WI38 (cell line): Measurements from ENCODE around the gene UBE2Q1.

Experiments used
- H3K4me3 ChIP-seq: 2 replicates; pipeline ENCODE4 v1.5.1; 2011; ENCODE audit warnings: low read depth, mild to moderate bottlenecking, control low read depth, low read length
- CTCF ChIP-seq: IDR thresholded peaks from 2 replicates; pipeline ENCODE4 v1.5.1; 2012; ENCODE audit warnings: low read depth, mild to moderate bottlenecking, control low read depth, low read length

Gene UBE2Q1

DNA sequence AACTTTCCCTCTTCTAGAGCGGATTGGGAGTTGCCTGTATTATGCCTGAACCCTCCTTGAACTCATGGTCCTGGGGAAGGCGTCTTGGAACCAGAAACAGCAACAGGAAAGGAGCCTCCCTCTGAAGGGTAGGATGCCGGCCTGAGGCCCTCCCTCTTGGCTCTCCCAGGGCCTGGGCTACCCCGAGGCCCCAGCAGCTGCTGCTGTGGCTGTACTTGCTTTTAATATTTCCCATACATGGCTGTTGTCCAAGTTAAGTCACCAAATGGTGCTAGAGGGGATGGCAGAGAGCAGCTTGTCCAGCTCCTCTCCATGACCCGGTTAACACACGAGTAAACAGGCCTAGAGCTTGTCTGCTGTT, 19.6 kb upstream of the UBE2Q1 start:
- no peak for TF ChIP-seq CTCF
- H3K4me3 ChIP-seq: no peak overlapping the region

GRCh38 chr1:154577346-154578057, 19.0 kb upstream of the UBE2Q1 start:
- no peak for TF ChIP-seq CTCF
- H3K4me3 ChIP-seq: no peak overlapping the region

DNA sequence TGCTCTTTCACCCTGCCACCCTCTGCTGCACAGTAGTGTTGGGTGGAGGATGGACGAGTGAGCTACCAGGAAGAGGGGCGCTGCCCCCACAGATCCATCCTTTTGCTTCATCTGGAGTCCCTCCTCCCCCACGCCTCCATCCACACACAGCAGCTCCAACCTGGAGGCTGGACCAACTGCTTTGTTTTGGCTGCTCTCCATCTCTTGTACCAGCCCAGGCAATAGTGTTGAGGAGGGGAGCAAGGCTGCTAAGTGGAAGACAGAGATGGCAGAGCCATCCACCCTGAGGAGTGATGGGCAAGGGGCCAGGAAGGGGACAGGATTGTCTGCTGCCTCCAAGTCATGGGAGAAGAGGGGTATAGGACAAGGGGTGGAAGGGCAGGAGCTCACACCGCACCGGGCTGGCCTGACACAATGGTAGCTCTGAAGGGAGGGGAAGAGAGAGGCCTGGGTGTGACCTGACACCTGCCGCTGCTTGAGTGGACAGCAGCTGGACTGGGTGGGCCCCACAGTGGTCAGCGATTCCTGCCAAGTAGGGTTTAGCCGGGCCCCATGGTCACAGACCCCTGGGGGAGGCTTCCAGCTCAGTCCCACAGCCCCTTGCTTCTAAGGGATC, 17.6 kb upstream of the UBE2Q1 start:
- TF ChIP-seq CTCF: no peak
- no peak overlapping the region for H3K4me3 ChIP-seq

GRCh38 chr1:154575147-154575927, 16.9 kb upstream of the UBE2Q1 start:
- no peak overlapping the region for H3K4me3 ChIP-seq
- no peak for TF ChIP-seq CTCF

GRCh38 chr1:154574716-154575115, 16.3 kb upstream of the UBE2Q1 start:
- H3K4me3 ChIP-seq: no peak overlapping the region
- no peak for TF ChIP-seq CTCF

GRCh38 chr1:154573168-154573510, 14.7 kb upstream of the UBE2Q1 start:
- no peak for TF ChIP-seq CTCF
- no peak overlapping the region for H3K4me3 ChIP-seq
